Dedifferentiated amniotic fluid mesenchymal stem cell (primary cell): ENCODE data around the gene SLC25A17.
"Not testable (repeated sequence)": the region's sequence is repeated elsewhere in the genome, so short reads cannot be mapped to it uniquely, and the experiment has no call there.

ENCODE experiments used
- DNase-seq: peaks from one replicate; pipeline ENCODE4 v3.0.0-alpha.2; 2016; ENCODE audit errors: extremely low spot score

The SLC25A17 gene, protein sequence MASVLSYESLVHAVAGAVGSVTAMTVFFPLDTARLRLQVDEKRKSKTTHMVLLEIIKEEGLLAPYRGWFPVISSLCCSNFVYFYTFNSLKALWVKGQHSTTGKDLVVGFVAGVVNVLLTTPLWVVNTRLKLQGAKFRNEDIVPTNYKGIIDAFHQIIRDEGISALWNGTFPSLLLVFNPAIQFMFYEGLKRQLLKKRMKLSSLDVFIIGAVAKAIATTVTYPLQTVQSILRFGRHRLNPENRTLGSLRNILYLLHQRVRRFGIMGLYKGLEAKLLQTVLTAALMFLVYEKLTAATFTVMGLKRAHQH

DNA sequence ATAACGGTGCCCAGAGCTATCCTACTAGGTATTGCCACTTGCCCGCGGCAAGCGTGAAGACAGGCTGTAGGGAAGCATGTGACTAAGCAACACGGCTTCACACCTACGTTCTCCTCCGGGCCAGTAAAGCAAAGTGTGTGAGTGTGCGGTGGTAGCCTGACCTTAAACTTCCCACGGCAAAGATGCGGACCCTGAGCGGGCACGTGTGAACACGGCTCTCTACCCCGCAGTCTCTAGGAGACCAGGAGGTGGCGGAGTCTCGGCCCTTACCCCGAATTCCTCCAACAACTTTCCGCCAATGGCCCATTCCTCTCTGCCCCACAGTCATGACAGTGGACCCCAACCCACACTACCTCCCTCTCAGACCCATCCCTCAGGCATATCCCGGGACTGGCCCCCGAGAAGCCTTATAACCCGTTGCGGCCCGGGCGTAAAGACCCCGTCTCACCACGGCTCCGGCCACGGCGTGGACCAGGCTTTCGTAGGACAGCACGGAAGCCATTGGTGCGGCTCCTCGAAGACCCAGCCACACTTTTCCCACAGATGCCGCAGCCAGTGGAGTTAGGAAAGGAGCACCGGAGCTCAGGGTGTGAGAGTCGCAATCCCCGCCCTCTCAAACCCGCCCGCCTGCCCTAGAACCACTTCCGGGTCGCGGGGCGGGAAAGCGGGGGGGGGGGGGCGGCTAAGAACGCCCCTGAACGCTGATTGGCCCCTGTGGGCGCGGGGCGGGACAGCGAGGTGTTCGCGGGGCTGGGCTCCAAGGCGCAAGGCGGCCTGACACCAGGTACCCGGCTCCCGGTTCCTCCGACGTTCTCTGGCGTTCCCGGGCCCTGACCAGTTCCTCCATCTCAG lies at the start of gene SLC25A17:
TSS of gene SLC25A17 (minus strand) at position 600 of the 852 bp plus-strand sequence. CDS start at position 502, 98 bp downstream.
- peak; percentile 55 for DNase-seq

DNA sequence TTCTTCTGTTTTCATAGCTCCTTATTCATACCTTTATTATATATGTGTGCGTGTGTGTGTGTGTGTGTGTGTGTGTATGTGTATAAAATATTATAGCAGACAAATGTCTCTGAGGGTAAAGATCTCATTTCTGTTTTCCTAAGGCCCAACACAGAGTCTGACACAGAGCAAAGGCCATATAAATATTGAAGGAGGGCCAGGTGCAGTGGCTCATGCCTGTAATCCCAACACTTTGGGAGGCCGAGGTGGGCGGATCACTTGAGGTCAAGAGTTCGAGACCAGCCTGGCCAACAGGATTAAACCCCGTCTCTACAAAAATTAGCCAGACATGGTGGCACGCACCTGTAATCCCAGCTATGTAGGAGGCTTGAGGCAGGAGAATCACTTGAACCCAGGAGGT lies 49.2 kb upstream of the SLC25A17 start:
- not testable (repeated sequence) for DNase-seq

DNA sequence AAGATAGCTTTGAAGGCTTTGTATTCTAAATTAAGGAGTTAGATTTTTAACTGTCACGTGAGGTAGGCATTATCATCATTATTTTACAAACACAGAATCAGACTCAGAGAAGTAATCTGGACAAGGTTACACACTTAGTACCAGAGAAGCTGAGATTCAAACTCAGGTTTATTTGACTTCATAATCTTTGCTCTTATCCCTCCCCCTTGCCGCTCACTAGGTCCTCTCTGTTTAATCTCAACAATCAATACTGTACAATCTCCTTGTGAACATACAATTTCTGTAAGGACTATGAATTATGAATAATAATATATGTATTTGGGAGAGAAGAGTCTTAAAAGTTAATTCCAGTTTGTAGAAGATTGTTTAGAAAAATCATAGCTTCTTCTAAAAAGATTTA lies 48.0 kb upstream of the SLC25A17 start:
- no peak for DNase-seq

DNA sequence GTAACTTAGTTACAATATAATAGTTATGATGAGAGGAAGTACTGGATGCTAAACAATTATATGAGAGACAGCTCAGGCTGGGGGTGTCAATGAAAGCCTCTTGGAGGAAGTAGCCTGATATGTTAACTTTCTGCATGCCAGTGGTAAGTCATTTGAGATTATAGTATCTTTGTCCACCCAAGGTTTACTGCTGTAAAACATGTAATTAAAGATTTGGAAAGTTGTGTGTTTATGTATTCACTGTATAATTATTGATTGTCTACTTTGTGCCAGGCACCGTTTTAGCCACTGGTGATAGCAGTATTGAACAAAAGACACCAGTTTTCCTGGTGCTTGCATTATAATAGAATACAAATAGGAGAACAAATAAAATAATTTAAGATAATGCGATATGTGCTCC lies 43.4 kb upstream of the SLC25A17 start:
- no peak for DNase-seq

DNA sequence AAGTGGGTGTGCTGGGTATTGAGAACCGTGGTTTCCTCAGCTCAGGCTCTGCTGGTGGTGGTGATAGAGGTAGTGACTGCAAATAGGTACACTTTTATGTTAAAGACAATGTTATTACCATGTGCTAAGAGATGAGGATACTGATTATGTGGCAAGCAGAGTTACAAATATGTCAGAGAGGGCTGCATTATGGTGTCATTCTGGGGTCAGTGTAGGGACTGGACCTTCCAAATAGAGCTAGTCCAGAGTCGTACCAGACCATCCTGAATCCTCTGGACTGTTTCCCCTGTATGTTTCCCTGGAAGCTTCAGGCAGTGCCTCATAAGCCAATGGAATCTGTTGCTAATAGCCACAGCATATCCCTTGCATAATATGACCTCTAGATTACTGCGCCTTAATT lies 42.9 kb upstream of the SLC25A17 start, which contains the start of gene DNAJB7:
TSS of gene DNAJB7 (minus strand) at position 101 of the 400 bp plus-strand sequence. CDS start 119 bp downstream, outside the sequence.
- DNase-seq, result no peak

DNA sequence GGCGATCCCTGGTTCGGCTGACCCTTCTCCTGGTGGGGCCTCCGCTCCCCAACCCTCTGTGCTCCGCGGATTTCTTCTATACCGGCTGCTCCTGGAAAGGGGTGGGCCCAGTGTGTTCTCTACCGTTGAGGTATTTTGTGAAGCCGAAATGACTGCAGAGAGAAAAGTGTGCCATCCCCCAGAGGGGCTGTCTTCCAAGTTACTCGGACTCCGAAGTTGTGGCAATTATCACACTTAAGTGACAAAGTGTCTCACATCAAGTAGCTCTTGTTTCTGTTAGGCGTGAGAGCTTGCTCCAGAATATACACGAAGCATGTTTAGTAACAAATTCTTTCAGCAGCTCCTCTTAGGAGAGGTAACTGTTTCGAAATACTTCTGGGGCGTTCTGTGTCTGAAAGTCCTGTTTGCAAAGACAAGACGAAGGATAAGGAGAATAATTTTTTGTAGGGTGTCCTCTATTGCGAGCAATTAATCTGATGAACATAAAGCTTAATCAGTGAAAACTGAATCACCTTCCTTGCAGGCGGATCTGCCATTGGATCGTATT lies 38.2 kb upstream of the SLC25A17 start:
- no peak for DNase-seq

DNA sequence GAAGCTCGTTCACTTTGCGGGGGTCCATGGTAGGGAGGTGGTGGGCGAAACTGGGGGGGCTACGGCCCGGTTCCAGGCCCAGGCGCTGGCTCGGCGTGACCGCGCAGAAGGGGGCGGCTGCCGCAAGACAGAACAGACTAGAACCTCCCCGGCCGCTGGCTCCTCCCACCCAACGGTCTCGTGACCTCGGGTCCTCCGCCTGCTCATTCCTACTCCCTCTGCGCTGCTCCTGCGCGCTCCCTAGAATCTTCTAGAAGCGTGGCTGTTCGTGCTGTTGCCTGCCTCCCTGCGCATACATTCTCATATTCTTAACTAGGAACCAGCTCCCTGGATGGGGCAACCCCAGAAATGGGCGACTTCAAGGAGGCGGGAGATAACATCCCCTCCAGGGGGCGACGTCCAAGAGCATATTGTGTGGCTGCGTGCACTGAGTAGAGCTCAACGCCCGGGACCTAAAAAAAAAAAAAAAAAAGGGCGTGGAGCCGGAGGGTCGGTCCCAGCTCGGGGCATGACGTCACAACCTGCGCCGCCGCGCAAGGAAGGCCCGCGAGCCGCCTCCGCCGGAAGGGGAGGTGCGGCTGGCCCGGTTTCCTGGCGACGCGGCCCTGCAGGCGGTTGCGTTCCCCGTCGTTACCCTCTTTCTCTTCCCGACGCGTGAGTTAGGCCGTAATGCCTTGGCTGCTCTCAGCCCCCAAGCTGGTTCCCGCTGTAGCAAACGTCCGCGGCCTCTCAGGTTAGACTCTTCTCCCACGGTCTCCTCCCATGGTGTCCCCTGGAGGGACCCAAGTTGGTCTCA lies 37.6 kb upstream of the SLC25A17 start, which contains the start of the genes ST13 and XPNPEP3:
TSS of gene ST13 (minus strand) at position 127 of the 796 bp plus-strand sequence. CDS start at position 28, 99 bp downstream.
TSS of gene XPNPEP3 (plus strand) at position 636 of the 796 bp plus-strand sequence. CDS start at position 670, 34 bp downstream.
- peak; percentile 95 for DNase-seq

DNA sequence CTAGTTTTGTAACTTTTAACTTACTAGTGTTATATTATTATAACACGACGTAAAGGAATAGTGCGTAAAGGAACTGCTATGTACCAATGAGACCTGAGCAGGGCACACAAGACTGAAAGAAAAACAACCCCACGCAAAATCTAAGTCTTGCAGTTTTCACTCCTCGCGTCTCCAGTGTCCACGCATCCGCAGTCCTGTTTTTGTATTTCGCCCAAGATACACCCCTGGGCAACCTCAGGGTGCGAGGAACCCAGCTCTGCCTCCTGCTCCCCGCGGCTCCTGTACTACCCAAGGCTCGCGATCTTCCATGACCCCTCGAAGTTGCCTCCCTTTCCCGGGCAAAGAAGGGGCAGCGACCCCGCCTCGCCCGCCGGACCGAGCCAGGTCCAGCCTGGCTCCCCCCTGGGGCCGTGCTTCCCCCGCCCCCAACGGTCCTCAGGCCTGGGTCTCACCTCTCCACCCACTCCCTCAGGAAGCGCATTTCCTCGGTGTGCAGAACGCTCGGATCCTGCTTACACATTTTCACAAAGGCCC lies 36.9 kb upstream of the SLC25A17 start:
- DNase-seq, result peak; percentile 27

DNA sequence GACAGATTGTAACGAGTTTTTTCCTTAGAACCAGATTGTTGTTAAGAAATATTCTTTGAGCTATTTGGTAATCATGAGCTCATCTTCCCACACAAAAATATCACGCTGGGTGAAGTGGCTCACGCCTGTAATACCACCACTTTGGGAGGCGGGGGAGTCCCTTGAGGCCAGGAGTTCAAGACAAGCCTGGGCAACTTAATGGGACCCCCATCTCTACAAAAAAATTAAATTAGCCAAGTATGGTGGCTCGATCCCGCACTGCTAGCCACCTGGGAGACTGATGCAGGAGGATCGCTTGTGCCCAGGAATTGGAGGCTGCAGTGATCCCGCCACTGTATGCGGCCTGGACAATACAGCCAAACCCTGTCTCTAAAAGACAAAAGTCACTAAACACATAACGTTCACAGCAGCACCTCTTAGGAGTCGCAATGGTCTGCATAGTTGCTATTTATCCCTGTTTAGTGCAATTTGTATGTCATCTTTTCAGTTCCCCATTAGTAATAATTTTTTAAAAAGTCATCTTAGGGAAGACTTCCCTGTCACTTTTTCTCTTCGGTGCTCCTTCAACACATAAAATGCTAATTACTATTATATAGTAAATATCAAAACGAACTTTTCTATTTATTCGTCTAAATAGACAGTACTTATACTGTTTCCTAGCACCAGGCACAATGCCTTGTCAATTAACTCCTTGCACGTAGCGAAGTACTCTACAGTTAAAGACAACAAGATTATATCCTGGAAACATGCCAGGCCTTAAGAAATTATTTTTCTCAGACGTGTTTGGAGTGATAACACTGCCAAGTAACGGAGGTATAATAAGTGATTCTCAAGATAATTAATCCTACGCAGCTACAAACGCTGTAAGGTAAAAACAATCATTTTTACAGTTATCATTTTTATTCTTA lies 36.2 kb upstream of the SLC25A17 start:
- no peak for DNase-seq

DNA sequence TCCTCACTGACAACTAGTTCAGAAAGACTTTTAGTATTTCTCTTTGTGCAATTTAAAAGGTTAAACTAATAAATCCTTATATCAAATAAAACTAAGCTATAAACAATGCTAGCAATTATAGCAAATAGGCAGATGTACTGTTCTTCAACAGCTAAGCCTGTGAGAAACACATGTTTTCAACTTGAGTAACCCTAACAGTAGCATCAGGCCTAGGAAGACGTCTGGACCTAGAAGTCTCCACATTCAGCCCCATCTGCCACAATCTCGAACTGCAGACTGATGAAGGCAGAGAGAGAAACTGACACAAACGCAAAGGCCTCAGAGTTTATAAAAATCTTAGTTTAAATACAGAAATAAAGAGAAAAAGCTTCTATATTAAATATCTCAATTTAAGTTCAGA lies 34.8 kb upstream of the SLC25A17 start:
- DNase-seq, result no peak

DNA sequence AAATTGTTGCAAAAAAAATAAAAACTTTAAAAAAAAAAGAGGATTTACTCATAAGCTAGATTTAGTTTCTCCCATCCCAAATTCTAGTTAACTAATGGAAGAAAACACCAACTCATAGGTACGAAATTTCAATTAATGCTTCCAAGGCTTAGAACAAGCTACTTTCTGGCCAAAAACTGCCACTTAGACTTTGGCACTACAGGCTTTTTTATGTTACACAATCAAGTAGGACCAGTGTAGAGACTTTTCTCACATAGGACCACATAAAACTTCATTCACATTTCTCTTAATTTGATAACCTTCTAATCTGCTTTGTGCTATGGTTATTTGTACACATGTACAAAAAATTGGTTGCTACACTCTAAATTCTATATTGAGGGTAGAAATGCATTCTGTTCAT lies 34.2 kb upstream of the SLC25A17 start:
- DNase-seq, result no peak

DNA sequence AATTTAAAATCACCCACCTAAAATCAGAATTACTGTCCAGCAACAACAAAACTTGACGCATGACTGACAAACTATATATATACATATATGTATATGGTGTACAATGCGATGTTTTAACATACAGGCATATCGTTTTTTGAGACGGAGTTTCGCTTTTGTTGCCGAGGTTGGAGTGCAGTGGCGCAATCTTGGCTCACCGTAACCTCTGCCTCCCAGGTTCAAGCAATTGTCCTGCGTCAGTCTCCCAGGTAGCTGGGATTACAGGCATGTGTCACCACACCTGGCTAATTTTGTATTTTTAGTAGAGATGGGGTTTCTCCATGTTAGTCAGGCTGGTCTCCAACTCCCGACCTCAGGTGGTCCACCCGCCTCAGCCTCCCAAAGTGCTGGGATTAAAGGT lies 26.7 kb upstream of the SLC25A17 start:
- DNase-seq, result not testable (repeated sequence)

DNA sequence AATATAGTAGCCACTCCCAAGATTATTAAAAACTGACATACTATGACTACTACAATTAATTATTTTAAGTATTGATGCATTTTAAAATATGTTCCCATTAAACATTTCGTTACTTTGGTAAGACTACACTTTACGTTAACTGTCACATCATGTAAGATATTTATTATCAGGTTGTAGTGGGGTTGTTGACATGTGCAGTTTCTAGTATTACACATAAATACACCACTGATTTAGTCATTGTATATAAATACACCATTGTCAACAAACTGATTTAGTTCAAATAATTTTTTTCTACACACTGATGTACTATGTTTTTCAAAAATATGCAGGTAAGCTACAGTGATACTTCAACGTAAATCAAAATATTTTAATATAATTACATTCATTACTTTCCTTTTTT lies 25.8 kb upstream of the SLC25A17 start:
- DNase-seq, result no peak

DNA sequence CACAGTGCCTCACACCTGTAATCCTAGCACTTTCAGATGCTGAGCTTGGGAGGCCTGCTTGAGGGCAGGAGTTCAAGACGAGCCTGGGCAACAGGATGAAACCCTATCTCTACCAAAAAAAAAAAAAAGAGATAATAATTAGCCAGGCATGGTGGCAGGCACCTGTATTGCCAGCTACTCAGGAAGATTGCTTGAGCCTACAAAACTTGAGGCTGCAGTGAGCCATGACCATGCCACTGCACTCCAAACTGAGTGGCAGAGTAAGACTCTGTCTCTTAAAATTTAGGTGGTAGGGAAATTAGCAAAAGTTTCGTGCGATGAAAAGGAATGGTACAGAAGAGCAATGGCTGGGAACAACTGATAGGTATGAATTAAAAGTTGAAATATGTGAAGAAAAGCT lies 19.3 kb upstream of the SLC25A17 start:
- no peak for DNase-seq

DNA sequence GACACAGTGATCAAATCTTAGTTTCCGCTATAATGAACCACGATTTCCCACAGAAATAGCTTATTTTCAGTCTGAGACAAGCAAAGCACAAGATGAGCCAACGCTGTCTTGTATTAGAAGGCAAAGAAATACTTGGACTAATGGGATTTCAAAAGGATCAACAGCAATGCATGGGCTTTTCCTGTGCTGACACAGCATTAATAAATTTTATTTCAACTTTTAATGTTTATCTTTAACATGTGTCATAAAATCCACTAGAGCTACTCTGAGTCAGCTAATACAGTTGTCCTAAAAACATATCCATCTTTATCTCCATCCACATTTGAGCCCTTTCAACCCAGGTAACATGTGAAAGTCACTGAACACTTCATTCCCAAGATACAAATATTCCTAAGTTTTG lies 15.5 kb upstream of the SLC25A17 start:
- DNase-seq, result no peak

DNA sequence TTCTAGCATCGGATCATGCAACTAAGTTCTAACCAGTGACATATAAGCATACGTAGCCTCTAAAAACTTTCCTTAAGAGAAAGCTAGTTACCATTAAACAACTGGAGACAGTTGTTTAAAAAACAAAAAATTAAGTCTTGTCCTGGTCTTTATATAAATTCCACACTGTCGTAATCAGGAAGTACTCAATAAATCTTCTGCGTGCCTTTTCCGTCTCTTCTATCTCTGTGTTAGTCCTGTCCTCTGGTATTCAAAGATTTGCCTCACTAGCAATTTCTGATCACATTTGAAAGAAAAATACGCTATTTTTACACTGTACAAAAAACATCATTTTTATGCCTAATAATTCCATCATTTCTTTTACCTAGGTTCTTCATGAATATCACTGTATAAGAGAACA lies 10.0 kb upstream of the SLC25A17 start:
- no peak for DNase-seq

DNA sequence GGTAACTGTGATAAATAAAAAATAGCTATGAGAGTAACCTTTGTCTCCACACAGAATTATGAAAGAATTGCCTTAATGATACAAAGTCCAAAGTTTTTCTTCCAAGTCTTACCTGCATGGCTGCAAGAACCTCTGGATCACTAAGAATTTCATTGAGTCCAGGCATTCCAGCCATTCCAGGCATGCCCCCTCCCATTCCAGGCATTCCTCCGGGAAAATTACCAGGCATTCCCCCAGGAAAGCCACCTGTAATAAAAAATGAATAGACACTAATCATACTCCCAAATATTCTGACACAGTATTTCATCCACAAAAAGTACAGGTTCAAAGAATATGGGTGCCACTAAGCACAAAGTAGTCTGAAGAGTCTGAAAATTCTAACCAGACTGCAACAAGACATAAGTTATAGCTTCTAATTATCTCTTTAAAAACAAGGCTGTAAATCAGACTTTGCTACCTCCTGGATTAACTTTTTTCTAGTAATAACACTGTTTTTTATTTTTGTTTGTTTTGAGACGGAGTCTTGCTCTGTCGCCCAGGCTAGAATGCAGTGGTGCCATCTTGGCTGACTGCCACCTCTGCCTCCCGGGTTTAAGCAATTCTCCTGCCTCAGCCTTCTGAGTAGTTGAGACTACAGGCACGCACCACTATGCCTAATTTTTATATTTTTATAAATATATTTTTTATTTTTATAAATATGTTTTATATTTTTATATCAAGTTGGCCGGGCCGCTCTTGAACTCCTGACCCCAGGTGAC lies 8.0 kb upstream of the SLC25A17 start:
- DNase-seq, result no peak

DNA sequence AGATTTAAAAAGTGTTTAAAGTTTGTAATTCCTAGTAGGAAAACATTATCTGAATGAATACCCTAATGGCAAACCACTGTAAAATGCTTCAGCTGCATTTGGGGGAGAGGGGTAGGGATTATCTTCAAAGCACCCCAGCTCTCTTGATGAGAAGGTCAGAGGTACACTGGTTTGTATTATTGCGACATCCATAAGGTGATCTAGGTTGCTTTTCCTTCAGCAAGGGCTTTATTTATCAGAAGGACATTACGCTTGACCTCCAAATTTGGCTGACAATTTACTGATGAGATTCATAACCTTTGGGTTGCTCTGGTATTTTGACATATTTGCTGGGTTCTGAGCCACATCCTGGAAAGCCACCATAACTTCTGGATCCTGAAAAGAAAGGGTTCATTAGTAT lies 7.1 kb upstream of the SLC25A17 start:
- not testable (repeated sequence) for DNase-seq

DNA sequence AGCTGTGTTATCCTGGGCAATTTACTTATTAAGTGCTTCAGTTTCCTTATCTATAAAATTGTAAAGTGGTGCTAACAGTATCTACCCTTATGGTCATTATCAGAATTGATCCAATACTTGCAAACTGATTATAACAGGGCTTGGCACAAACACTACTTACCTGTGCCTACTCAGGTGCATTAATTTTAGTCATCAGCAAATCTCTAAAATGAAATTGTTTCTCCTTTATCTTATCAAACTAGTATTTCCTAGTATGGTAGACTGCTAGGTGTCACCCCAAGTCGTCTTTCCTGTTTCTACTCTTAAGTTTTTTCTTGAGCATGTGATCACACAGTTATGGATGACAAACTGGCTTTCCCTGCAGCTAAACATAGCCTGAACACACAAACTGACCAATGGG lies 4.3 kb upstream of the SLC25A17 start:
- DNase-seq, result no peak
